GM18511 (cell line): ENCODE data around the gene ISL2.

Experiments
- ATAC-seq: cut with Tn5 transposase; IDR thresholded peaks from one replicate; pipeline ENCODE4 v1.9.1; 2021; ENCODE audit warnings: mild to moderate bottlenecking, moderate library complexity; ENCODE audit not compliant: unreplicated experiment

Gene ISL2

DNA sequence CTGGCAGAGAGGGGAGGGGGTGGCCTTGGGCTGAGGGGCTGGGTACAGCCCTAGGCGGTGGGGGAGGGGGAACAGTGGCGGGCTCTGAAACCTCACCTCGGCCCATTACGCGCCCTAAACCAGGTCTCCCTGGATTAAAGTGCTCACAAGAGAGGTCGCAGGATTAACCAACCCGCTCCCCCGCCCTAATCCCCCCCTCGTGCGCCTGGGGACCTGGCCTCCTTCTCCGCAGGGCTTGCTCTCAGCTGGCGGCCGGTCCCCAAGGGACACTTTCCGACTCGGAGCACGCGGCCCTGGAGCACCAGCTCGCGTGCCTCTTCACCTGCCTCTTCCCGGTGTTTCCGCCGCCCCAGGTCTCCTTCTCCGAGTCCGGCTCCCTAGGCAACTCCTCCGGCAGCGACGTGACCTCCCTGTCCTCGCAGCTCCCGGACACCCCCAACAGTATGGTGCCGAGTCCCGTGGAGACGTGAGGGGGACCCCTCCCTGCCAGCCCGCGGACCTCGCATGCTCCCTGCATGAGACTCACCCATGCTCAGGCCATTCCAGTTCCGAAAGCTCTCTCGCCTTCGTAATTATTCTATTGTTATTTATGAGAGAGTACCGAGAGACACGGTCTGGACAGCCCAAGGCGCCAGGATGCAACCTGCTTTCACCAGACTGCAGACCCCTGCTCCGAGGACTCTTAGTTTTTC is 4.9 kb downstream of the ISL2 start:
- no peak for ATAC-seq

DNA sequence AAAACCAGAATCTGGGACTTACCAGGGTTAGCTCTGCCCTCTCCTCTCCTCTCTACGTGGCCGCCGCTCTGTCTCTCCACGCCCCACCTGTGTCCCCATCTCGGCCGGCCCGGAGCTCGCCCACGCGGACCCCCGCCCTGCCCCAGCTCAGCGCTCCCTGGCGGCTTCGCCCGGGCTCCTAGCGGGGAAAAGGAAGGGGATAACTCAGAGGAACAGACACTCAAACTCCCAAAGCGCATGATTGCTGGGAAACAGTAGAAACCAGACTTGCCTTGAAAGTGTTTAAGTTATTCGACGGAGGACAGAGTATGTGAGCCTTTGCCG is 5.4 kb downstream of the ISL2 start:
- no peak for ATAC-seq

DNA sequence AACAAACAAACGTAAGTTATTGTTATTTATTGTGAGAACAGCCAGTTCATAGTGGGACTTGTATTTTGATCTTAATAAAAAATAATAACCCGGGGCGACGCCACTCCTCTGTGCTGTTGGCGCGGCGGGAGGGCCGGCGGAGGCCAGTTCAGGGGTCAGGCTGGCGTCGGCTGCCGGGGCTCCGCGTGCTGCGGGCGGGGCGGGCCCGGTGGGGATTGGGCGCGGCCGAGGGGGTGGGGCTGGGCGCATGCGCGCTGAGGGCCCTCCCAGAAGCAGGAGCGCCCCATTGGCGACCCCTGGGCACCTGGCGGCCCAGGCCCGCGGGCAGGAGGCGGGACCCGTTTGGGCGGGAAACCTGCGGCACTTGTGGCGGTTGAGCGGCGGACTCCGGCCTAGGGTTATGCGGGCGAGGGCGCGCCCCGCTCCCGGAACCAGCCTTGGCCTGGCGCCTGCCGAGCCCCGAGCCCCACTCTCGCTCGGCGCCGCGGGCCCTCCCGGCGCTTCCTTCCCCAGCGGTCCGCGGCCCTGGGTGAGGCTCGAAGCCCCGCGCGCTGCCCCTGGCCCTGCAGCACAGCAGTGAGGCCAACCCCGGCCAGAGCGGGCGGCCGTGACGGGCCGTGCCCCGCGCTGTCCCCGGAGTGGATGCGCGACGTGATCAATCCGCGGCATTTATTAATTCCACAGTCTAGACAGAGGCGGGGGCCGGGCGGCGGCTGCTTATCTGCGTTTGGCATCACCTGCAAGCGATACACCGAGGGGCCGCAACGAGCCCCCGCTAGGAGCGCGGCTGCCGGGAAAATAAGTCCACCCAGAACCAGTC is 6.0 kb downstream of the ISL2 start:
- ATAC-seq, result no peak

DNA sequence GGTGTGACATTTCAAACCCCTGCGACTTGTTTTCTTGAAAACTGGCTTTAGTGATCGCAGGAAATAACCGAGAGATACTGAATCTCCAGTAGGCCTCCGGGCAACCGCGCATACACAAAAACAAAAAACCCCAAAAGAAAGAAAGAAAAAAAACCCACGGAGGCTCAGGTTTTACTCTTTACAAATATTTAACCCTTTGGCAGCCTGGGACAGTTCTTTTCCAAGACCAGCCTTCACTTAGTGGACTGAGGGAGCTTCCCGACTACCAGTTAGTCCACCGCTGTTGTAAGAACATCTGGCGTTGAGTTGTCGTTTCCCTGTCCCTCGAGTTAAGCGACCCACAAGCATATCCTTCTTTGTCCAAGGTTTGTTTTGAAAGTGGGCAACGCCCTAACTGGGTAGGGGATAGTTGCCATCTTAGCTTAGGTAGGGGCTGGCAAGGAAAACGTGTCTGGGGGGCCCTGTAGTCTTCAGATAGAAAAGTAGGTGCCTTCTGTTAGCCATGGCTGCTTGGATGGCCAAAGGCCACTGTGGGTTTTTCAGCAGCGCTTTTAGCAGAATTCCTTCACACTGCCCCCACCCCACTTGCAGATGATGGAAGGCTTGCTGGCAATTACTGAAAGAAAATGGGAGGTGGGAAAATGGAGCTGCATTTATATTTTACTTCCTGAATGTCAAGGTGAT is 6.9 kb downstream of the ISL2 start:
- ATAC-seq, result no peak

DNA sequence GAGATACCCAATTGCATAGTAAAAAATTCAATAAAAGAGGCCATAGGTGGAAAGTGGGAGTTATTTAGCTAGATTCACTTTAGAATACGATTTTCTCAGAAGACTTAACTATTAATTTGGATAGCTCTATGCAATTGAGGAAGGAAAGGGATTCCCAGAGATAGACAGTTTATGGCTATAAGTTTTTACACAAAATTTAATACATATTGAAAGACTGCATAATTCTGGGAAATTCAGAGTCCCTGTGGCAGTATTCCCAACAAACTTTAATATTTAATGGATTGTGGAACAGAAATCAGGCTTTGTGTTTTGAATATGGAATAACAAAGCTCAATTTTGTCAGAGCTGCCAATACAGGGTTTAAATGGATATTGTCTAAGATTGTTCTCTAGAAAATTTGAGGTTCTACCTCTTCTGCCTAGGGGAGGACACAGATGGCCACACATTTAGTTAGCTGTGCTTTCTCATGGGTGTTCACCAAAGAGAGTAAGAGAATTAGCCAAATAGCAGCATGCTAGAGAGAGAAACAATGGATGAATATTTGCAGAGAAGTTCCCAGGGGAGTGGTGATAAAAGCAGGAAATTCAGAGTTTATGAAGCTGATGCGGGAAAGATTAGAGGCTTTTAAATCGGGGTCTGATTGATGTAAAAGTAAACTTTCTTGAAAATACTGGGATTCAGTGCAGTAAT is 8.5 kb downstream of the ISL2 start:
- no peak for ATAC-seq

DNA sequence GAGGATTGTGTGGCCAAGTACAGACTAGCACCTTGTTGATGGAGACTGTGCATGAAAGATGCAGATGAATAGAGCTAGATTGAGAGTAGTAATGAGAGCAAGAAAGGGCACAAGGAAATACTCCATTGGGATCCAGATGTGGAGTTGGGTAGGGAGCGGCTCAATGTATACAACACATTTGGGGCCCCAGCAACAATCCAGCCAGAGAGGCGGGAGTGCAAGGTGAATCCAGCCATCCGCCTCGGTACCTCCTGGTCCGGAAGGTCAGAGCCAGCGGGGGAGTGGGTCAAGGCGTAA is 9.0 kb downstream of the ISL2 start:
- no peak for ATAC-seq

DNA sequence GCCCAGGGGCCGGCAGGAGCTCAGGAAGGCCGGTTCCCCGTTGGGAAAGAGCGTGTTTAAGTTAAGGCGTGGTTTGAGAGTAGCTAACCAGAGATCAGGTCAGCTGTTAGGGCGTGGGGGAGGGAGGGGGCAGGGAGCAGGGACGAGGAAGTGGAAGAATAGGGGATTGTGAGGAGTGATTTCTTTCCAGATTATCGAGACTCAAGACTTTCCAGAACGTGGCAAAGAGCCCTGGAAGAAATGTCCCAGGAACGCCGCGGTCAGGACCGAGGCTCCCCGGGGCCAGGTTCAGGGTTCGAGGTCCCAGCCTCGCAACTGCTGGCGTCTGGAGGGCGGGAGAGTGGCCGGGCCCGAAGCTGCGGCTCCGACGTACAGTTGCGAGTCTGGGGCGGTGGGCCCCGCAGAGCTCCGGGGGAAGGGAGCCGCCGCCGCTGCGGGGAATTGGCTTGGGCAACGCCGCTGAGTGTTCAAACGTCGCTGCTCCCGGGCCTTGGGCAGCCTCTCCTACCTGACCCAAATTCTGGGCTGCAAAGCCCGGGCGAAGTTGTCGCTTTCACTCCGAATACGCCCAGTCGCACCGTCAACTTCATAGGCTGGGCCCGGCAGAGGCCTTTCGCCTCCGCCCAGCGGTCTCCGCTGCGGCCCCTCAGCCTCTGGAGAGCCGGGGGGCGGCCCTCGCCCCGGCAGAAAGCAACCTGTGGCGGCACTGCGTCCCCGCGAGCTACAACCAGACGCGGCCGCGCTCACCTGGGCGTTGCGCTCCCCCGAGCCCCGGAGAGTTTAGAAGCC is 9.5 kb downstream of the ISL2 start:
- ATAC-seq, result no peak

DNA sequence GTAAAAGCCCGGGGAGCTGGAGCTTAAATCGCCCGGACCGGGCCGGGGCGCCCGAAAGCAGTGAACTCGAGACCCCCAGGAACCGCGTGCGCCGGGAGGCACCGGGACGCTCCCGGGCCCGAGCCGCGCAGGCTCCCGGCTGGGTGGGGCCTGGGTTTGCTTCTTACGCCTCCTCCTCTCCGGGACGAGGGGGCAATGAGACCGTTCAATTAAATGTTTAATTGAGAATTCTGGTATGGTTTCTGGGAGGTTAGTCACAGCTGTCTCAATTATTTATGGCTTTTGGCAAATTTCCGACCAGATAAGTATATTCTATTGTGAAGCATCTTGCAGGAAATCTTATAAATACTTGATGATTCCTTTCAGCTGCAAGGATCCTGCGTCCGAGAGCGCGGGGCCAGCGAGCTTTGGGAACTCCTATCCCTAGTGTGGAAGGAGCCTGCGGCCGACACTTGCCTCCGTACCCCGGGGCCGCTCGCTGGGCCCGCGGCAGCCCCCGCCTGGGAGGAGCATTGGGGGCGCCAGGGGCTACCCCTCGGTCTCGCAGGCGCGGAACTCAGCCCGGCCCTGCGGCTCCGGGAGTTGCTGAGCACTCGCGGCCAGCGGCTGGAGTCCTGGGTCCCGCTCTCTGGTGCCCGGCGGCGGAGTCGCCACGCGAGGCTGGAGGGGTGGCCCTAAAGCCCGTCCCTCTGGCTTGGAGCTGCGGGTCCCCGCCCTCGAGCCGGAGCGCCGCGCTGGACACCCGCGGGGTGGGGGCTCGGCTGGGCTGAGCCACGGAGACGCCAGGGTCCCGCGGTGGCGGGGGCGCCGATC is 10.3 kb downstream of the ISL2 start:
- no peak for ATAC-seq

DNA sequence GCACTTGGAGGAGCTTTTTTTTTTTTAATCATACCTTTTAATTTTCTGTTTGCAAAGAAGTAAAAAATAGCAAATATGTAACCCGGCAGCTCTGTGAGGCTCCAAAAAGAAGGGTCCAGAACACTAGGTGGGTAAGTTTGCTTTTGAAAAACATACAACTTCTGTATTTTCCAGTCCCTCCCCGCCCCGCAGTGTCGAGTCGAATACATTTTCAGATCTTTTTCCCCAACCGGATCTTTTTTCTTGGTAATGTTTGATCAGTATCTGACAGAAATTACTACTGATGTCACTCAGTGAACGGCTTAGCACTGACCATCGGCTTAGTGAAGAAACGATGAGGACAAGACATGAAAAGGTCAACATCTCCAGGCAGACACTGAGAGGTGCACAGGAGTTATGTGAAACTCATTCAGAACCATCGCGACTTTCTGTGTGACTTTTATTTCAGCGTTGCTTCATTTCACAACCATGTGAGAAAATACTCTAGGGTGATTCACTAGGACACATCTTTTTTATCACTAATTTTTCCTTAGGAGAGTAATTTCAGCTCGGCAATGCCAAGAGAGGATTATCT is 11.0 kb downstream of the ISL2 start:
- ATAC-seq, result no peak

DNA sequence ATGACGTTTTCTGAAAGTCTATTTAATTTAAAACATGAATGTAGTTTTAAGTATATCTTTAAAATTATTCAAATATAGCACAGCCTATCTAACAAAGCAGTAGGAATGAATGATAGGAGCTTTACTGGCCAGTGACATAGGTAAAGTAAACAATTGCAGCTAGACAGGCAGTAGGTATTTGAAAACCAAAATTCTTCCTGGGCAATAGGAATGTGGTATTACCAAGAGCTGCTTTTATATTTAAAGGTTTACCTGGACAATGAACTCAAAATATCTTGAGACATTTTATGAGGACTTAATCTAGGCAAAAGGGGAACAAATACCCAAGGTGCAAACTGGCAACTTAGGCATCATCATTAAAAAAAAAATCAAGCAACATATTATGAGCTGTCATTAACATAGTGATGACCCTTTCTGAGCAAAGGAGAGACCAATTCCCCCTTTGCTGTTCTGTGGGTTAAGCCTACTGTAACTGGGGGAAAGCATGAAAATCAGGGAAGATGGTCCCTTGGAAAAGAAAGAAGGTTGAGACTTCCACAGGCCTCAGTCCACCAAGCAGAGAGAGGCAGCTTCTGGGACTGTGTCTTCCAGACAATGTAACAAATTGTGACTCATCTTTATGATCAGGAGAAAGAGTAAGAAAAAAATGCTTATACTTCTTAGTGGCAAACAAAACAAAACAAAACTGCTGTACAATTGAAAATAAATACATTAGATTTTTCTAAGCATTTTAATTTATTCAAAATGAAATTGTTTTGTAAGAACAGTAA is 12.9 kb downstream of the ISL2 start:
- ATAC-seq, result no peak

DNA sequence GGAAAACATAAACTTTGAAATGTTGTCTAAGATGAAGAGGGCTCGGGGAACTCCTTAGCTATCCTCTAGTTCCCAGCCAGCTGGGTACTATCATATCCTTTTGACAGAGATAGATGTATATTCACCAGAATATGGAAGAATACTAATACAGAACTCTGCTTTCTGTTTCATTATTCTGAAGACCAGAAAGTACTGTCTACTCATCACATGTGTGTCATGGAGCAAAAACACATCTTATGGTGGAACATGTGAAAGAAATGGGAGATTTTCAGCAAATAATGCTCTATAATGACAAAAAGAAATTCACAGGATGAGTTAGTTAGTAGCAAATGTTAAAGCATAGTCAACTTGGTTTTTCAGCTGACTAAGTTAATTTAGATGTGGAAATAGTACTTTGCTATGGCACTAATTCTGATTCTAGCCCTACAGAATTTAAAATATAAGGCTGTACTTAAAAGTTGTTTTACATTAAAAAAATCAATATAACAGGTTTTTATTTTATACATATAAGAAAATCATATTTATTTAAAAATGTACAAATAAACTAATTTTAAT is 16.5 kb downstream of the ISL2 start:
- no peak for ATAC-seq

DNA sequence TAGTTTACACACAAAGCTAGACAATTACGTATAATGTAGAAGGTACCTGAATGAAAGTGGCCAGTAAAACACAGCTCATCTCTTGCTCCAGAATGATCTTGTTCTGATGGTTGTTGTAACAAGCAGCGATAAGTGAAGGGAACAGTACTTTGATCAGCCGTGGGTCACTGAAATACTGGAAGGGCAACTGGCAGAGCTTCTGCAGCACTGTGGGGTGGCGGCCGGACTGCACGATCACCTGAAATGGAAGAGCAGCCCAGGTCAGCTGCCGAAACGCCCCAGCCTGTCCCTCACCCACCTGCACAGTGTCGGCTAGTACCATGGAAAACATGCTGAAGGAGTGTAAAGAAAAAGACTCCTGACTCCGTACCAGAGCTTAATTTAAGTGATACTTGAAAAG is 17.3 kb downstream of the ISL2 start:
- ATAC-seq, result no peak

DNA sequence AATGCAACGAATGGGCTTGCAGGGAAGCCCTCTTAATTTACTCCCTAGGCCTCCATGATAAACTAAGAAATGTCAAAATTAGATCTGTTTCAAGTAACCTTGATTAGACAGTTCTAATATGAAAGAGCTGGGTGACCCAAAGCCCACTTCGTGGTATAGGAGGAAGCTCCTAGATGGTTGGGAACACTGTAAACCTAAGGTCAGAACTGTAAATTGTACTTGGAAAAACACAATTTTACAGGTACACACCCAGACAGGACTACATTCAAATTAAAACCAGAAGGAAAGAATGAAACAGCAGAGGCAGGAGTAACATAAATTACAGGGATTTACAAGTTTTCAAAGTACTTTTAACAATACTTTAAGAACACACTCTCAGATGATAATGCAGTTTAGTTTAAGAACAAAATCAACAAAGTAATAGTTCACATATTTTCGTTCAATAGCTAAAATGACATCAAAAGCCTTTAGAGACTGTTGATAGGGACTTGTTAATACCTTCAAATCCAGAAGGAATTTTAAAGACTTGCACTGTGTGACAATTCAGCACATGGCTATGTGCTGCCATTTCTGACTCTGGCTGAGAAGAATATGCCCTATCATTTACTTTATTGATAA is 18.4 kb downstream of the ISL2 start:
- ATAC-seq, result no peak

DNA sequence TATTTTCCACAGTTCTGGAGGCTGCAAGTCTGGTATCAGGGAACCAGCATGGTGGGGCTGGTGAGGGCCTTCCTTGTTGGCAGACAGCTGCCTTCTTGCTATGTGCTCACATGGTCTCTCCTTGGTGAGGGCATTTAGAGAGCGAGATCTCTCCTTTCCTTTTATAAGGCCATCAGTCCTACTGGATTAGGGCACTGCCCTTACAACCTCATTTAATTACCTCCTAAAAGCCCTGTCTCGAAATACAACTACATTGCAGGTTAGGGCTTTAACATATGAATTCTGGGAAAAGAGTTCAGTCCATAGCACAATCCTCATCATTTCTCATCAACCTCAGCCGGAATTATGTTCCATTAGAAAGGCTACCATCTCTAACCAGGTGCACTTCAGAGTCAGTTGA is 21.9 kb downstream of the ISL2 start:
- ATAC-seq, result no peak

DNA sequence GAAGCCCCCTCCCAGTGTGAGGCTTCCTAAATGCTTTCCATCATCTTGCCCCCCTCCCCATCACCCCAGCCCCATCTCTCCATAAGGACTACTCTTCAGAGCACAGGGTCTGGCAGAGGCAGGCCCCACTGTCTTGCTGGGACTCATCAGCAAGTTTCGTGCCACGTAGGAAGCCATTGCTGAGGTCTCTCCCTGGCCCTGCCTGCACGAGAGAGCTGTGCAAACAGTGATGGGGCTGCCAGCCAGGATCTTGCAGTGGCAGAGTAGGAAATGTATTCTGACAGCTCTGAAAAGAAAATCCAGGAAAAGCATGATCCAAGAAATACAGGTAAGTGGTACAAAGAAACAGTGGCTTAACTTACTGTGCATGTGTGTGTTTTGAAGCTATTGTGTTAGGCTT is 22.6 kb downstream of the ISL2 start:
- ATAC-seq, result no peak

DNA sequence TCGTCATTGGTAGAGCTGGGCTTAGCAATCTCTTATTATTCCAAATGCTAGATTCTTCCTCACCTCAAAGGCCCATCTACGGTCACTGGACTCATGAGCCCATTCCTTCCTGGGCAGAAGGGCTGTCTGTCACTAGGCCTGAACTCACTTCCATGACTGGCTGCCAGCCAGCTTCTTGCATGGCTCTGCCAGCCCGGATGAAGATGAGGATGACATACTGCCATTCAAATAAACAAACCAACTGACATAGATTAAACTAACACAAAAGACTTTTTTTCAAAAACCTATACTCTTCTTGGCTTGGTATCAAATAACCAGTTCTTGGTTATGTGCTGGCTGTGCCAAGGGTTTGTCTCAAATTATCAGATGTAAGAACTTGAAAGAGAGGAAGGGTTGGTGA is 23.8 kb downstream of the ISL2 start:
- ATAC-seq, result no peak

DNA sequence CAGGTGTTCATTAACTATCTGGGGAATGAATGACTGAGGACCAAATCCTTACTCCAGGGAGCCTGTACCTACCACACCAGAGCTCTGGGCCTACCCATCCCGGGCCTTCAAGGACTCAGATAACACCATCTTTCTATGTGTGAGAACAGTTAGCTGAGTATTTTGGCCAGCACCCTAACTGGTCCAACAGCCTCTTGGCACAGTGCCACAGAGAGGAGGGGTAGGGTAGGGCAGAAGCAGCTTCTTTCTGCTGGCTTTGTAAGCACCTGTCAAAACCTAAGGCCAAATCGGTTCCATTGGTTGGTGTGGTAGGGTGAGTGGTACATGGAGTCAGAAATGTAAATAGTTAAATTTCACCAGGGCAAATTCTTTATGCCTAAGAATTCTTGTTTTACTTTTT is 26.7 kb downstream of the ISL2 start:
- ATAC-seq, result no peak

DNA sequence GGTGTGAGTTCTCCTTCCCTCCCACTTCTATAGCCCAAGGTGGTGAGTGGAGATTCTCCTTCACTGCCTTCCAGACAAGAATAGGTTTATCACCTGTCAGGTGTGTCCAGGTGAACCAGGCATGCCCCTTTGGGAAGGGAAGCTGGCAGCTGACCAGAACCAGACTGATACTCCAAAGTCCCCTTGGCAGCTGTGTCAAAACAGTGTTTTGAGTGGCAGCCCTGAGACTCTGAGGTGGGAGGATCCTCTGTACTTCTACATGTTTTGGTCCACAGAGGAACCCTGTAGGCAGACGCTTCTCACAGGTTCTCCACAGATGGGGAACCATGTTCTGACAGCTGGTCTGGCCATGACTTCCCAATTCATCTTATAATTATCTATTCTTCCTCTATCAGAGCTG is 30.1 kb downstream of the ISL2 start:
- ATAC-seq, result no peak
